IPS-11a (cell line): ENCODE data around the gene PCNX2.

Experiments used
- H3K4me3 ChIP-seq: one replicate; pipeline ENCODE4 v1.5.1; 2013; ENCODE audit warnings: low read depth, low read length, control low read depth

Gene PCNX2

GRCh38 chr1:232968391-232968790, 327.1 kb downstream of the PCNX2 start:
- H3K4me3 ChIP-seq, result no peak overlapping the region

GRCh38 chr1:232966663-232967062, 328.9 kb downstream of the PCNX2 start:
- no peak overlapping the region for H3K4me3 ChIP-seq

- H3K4me3 ChIP-seq, result no peak overlapping the region
Measured at GRCh38 chr1:232965912-232966217, 329.7 kb downstream of the PCNX2 start.

- H3K4me3 ChIP-seq, result no peak overlapping the region
Measured at GRCh38 chr1:232965124-232965911, 330.2 kb downstream of the PCNX2 start.

- H3K4me3 ChIP-seq, result no peak overlapping the region
Measured at GRCh38 chr1:232964601-232965000, 330.9 kb downstream of the PCNX2 start.

GRCh38 chr1:232962761-232963745, 332.5 kb downstream of the PCNX2 start:
- no peak overlapping the region for H3K4me3 ChIP-seq

GRCh38 chr1:232958067-232958466, 337.5 kb downstream of the PCNX2 start:
- no peak overlapping the region for H3K4me3 ChIP-seq

- no peak overlapping the region for H3K4me3 ChIP-seq
Measured at GRCh38 chr1:232956081-232956480, 339.4 kb downstream of the PCNX2 start.

GRCh38 chr1:232954594-232955365, 340.7 kb downstream of the PCNX2 start:
- no peak overlapping the region for H3K4me3 ChIP-seq

- H3K4me3 ChIP-seq, result no peak overlapping the region
Measured at GRCh38 chr1:232952514-232953499, 342.7 kb downstream of the PCNX2 start.

- peak overlapping the region; percentile 81 for H3K4me3 ChIP-seq
Measured at GRCh38 chr1:232951605-232952004, 343.9 kb downstream of the PCNX2 start.

GRCh38 chr1:232951180-232951579, 344.3 kb downstream of the PCNX2 start:
- H3K4me3 ChIP-seq, result peak overlapping the region; percentile 81

GRCh38 chr1:232950197-232951176, 345.0 kb downstream of the PCNX2 start, which contains the start of gene NTPCR:
Gene NTPCR, plus strand, starts transcription at chr1:232950611. Its CDS starts 100 bp downstream, at chr1:232950711.
- H3K4me3 ChIP-seq, result peak within 1 kb of the TSS; percentile 81

- H3K4me3 ChIP-seq, result peak overlapping the region; percentile 69
Measured at GRCh38 chr1:232949636-232950196, 345.8 kb downstream of the PCNX2 start.

- H3K4me3 ChIP-seq, result no peak overlapping the region
Measured at GRCh38 chr1:232944347-232944746, 351.2 kb downstream of the PCNX2 start.

GRCh38 chr1:232943679-232944252, 351.8 kb downstream of the PCNX2 start:
- no peak overlapping the region for H3K4me3 ChIP-seq

GRCh38 chr1:232942413-232943294, 352.9 kb downstream of the PCNX2 start:
- H3K4me3 ChIP-seq, result no peak overlapping the region
